Activated CD4-positive, alpha-beta T cell treated with anti-CD3 and anti-CD28 coated beads, Interleukin-2, amount 50 U/mL, for 48 hours (primary cell): ENCODE results near the gene PMIS2.

Experiments
- DNase-seq, 2 experiments: peaks; one replicate each; pipeline ENCODE4 v3.0.0-alpha.2; 2020

PMIS2 gene

DNA sequence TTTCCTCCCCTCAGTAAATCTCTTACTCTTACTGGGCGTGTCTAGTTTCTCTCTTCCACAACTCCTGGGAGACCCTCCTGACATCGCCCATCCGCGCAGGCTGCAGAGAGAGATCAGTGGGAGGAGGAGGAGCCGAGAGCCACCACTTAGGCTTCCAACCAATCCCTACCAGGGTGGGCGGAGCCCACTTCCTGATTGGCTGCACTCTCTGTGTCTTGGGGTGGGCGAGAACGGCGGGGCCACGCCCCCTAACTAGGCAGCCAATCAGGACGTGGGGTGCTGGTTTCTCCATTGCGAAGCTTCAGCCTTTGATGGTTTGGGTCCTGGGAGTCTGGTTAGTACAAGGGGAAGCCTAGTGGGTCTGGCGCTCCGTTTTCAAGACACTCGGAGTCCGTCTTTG lies at the start of gene PMIS2:
Gene PMIS2 (plus strand): TSS at position 326 of the 400 bp plus-strand sequence. CDS start 87 bp downstream, outside the sequence.
- DNase-seq: peak in 1 of 2 experiments; percentile 16

DNA sequence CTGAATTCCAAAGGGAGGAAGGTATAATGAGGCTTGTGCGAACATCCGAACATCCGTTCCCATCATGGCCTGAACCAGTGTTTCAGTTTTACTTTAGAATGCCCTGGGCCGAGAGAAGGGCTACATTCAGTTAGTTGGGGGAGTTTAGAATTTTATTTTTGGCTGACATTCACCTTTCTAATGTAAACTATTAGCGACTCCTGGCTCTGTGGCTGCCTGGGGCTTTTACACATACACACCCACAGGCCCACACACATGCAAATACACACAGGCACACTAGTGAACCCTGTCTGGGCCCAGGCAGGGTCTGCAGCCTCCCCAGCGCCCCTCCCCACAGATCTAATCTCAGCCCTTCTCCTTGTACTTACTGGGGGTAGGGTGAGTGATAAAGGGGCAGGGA lies 46.7 kb upstream of the PMIS2 start:
- no peak for DNase-seq

DNA sequence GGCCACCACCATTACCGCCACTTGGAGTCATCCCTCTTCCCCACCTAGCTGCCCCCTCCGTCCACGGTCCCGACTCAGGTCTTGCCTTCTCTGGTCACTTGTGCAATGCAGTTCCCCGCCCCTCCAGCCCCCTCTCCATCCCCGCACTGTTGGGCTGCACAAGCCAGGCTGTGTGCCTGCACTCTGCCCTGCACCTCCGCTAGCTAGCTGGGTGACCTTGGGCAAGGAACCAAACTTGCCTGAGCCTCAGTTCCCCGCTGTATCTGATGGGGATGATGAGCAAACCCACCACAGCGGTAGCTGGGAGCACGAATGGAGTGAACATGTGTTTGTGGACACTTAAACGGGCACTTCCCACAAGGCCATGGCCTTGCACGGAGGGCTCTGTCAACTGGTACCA lies 46.1 kb upstream of the PMIS2 start:
- DNase-seq: no peak

DNA sequence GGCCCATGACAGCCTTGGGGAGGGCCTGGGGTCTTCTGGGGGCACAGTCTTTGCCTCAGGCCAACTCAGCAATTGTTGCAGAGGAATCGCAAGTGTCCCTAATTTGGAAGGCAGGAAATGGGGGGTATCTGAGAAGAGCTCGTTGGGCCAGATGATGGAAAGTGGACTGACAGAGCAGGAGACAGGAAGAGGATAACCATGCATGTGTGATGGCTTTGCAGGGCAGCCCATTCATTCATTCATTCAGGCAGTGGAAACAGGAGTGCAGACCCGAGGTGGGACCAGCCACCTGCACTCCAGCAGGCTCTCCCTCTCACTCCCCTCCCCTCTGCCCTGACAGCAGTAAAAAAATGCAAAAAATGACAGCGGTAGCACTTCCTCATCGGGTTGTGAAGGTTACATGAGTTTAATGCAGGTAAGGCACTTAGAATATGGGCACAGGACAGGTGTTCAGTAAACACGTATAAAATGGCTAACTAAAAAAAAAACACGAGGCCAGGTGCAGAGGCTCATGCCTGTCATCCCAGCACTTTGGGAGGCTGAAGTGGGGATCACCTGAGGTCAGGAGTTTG lies 45.5 kb upstream of the PMIS2 start:
- DNase-seq: no peak

DNA sequence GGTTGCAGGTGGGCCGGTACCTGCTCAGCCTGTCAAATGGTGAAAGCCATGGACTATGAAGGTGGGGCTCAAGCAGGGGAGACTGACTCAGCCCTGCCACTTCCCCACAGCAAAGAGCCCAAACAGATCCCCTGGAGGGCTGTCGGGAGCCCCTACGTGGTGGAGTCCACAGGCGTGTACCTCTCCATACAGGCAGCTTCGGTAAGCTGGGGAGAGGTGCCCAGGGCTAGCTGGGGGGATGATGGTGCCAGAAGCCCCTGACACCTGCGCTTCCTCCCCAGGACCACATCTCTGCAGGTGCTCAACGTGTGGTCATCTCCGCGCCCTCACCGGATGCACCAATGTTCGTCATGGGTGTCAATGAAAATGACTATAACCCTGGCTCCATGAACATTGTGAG lies 43.8 kb upstream of the PMIS2 start:
- DNase-seq: no peak

DNA sequence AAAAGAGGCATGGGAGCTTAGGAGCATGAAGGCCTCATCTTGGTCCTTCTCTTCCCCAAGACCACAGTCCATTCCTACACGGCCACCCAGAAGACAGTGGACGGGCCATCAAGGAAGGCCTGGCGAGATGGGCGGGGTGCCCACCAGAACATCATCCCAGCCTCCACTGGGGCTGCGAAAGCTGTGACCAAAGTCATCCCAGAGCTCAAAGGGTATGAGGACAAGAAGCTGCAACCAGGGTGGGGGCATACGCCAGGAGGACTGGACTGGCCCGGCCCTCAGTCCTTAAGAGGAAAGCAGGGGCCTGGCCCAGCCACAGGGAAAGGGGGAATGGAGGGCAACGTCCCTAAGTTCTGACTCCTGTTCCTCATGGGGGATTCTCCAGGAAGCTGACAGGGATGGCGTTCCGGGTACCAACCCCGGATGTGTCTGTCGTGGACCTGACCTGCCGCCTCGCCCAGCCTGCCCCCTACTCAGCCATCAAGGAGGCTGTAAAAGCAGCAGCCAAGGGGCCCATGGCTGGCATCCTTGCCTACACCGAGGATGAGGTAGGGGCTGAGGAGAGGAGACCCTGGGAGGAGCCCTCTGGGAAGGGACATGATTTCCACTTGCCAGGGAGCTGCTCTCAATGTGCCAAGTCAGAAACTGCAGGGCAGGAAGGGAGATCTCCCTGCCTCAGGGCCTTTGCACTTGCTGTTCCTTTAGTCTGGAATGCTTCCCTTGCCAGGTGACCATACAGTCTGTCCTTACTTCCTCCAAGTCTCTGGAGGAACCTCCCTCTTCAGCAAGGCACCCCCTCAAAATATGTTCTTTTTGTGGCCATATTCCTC lies 42.5 kb upstream of the PMIS2 start:
- no peak for DNase-seq

DNA sequence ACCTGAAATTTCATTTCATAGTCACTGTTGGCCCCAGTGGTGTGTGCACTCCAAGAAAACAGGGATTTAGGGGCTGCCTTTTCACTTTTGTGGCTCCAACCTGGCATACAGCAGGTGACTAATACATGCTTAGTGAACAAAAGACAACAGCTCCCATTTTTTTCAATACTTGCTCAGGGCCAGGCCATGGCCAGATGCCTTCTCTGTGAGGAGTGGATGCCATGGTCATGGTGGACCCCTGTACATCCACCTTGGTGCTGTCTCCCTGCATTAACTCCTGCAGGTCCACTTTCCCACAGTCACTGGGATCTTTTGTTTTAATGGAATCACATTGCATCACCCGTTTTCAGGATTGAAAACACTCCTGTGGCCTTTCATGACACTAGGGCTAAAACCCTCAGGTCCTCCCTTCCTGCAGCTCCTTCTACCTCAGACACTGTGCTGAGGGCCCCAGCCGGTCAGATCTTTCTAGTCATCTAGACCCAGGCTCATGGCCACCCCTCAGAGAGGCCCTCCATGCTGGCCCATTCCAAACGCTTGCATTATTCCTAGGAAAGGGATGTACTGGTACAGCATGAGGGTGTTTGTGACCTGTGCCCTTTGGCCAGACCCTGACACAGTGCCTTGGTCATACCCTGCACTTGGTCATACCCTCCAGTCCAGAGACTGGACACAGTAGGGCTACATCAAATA lies 41.7 kb upstream of the PMIS2 start:
- DNase-seq: no peak

DNA sequence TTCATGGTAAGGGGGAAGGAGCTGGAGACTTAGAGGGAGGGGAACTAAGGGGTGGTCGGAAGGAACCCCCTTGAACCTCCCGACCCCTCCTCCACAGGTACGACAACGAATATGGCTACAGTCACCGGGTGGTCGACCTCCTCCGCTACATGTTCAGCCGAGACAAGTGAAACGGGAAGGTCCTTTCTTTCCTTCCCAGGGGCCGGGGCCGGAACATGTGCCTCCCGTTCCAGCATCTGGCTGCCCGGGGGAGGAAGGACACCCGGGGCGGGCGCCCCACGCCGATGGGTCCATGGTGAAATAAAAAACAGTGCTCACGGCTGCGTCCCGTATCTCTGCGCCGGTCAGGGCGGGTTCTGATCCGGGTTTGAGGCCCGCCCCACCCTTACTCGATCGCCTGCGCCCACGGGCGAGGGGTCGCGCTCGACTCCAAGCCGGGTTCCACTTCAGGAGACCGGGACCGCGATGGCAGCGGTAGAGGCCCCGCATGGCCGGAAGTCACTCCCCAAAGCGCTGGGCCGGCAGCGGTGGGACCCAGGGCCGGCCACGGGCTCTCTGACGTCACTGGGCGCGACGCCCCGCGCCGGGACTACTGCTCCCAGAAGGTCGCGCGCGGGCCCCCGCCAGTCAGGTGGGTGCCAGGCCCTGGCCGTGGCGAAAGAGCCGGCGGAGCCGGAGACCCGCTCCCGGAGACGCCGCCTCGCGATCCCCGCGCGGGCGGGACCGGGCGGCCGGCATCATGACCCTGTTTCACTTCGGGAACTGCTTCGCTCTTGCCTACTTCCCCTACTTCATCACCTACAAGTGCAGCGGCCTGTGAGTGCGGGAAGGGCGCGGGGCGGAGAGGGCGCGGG lies 40.7 kb upstream of the PMIS2 start, which contains the start of gene TMEM147:
Gene TMEM147 (plus strand): TSS at position 626 of the 854 bp plus-strand sequence. CDS start 114 bp downstream, at position 740.
- DNase-seq: peak; percentile 89 to 90

DNA sequence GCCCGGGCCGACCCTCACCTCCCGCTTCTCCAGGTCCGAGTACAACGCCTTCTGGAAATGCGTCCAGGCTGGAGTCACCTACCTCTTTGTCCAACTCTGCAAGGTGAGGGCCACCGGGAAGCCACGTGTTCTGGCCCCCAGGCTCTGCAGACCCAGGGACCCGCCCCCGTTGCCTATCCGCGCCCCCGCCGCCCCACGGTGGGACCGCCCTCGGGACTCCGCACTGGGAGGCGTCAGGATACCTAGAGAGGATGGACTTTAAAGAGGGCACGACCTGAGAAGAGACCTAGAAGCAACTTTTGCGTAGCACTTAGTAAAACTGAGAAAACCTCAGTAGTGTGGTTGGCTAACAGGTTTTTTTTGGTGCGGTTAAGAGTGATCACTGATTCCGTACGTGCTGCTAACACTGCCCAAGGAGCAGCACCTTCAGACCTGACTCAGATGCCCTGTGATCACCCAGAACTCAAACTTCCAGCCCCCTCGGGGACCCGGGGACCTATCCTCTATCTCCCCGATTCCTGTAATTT lies 40.1 kb upstream of the PMIS2 start:
- peak; percentile 77 to 82 for DNase-seq

DNA sequence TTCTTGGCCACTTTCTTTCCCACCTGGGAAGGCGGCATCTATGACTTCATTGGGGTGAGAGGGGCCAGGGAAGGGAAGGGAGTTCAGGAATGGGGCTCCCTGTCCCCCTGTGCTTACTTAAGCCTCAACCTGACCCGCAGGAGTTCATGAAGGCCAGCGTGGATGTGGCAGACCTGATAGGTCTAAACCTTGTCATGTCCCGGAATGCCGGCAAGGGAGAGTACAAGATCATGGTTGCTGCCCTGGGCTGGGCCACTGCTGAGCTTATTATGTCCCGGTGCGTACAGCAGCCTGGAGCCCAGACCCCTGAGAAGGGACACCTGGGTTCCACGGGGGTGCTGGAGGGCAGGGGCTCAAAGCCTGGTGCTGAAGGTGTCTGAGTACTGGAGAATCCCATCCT lies 39.4 kb upstream of the PMIS2 start:
- DNase-seq: no peak

DNA sequence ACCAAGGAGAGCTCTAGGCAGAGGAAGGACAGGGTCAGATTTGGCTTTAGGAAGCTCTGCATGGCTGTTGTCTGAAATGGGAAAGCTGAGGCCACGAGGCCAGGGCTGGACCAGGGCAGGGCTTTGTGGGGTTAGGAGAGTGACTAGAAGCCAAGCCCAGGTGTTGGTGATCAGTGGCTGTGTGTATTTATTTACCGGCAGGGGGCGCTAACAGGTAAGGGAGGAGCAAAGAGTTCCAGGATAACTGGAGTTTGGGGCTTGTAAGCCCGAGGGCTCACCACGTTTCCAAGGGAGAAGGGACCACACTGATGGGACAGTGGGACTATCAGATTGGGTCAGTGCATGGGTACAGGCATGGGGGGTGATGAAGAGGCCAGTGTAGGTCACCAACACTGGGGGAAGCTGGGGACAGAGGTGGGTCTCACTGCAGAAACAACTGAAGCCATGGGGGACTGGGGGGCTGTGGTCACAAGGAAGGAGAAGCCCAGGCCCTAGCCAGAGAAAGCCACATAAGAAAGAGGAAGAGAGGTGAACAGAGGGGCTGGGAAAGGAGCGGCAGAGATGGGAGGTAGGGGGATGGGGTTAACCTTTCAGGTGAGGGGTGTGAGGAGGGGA lies 36.7 kb upstream of the PMIS2 start:
- peak; percentile 44 to 60 for DNase-seq

DNA sequence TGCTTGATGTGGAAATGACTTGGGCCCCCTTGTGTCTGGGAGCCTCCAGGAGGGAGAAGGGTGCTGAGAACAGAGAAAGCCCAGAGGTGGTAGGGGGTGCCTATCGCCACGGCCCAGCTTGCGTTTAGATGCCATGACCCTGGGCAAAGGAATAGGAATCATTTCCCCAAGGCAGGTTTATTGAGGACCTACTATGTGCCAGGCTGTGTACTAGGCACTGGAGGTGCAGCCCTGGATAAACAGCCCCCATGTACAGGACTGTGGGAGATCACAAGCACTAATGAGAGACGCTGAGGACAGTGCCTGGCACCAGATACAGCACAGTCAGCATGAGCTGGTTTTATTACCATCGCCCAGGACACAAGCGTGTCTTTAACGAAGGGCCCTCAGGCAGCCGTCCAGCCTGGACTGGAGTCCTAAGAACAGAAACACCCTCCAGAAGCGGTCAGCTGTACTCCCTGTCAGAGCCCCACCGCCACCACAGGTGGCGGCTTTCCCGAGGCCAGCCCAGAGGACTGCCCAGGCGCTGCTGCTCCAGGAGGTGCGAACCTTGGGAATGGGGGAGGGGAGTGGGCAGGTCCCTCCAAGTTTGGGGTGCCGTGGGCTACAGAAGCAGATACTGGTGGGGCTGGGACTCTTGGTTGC lies 36.0 kb upstream of the PMIS2 start:
- DNase-seq: no peak

DNA sequence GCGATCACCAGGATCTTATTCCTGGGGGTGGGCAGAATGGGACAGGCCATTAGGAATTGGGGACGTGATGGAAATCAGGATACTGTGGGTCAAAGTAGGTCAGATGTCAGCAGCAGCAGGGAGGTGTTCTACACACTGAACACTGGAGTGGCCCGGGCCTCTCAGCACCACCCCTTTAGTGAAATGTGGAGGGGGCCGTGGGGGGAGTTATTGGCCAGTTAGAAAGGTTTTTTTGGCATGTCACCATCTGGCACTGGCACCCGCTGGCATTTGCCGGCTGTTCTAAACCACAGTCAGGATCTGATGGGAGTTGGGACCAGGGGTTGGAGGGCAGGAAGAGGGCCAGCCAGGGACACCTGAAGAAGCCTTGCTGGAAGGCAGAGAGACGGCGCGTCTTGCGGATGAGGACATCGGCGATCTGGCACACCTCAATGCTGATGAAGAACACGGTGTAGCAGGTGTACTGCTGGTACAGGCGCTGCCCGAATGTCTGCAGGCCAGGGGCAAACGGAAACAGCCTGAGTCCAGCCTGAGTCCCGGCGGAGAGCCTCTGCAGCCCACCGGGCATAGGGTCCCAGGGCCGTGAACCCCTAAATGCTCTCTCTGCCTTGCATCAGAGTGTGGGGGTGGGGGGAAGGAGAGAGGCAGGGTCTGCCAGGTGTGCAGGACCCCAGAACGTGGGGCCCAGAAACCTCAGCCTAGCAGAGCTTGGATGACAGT lies 34.7 kb upstream of the PMIS2 start:
- DNase-seq: no peak

DNA sequence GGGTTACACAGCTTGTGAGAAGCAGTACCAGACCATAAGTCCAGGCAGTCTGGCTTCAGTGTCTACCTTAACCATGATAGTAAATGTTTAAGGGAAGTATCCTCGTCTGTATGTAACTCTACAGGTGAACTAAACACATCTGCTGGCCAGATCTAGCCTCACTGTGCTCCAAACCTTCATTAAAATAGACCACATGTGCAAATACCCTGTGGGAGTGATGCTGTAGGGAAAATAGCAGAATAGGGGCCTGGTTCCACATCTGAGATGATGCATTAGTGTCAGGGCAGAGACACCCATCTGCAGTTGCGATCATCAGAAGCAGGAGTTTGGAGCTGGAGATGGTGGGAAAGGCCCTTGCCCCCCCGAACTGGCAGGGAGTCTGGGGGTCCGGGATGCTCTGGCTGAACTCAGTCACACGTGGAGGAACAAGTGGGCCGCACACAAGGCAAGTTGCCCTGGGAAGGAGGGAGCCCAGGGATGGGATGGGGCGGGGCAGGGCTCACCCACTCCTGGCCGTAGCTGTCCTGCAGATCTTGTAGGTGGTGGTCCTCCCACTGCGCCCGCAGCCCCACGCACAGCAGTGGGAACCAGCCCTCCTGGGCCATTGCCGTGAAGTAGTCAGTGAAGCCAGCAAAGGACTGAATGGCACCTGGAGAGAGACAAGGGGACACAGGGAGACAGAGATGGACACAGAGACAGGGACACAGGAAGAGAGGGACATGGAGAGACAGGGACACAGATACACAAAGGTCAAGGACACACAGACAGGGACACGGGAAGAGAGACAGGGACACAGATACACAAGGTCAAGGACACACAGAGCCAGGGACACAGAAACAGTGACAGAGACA lies 33.2 kb upstream of the PMIS2 start:
- DNase-seq: no peak

DNA sequence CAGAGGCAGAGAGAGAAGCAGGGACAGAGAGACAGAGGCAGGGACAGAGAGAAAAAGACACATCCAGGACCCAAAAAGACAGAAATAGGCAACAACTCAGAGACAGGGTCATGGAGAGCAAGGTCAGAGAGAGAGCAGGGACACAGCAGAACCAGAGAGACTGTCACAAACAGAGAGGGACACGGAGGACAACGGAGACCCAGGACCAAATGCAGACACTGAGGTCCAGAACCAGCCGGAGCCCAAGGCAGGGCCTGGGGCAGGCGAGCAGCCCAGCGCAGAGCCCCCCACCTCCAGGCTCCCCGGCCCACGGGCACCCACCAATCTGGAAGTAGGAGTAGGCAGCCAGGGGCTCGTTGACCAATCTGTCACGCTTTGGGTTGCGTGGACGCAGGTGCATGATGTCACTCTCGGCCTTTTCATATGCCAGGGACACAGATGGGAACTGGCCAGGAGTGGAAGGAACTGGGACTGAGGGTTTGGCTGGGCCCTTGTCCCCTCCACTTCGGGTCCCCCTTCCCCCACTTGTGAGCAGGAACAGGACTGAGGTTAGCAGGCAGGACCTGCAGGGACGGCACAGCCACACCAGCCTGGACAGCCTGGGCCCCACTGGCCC lies 32.5 kb upstream of the PMIS2 start:
- DNase-seq: no peak

DNA sequence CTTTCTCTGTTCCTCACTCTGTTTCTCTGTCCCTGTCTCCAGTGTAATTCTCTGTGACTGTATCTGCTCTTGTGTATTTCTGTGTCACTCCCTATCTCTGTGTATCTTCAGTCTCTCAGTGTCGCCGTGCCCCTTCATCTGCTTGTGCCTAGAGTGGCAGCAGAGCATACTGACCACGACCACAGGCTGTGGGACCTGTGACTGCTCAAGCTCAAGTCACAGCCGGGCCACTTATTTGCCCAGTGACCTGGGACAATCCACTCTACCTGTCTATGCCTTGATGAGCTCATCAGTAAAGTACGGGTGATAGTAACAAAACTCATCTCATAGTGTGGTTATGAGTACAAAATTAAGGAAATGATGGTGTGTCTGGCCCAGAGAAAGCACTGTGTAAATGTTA lies 31.9 kb upstream of the PMIS2 start:
- no peak for DNase-seq

DNA sequence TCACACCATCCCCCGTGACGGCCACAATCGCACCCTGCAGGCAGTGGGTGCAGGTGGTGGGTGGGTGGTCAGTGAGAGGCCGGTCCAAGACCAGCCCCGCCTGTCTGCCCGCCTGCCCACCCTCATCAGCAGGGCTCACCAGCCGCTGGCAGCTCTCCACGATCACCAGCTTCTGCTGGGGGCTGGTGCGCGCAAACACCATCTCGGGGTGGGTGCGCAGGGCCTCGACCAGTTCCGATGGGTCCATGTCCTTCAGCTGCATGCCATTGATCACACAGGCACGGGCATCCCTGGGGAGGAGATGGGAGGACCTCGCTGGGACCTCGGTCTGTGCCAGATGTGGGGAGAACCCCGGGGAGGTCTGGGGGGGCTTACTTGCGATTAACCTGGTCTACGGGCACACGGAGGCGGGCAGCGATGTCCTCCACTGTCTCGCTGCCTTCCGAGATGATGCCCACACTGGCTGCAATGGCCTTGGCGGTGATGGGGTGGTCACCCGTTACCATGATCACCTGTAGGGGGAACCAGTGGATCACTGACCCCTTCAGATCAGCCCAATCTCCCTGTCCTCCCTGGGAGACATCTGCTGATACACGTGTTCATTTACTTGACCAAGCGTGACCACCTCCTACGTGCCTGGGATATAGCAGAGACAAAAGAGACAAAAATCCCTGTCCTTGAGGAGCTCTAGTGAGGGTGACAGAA lies 30.5 kb upstream of the PMIS2 start:
- DNase-seq: no peak

DNA sequence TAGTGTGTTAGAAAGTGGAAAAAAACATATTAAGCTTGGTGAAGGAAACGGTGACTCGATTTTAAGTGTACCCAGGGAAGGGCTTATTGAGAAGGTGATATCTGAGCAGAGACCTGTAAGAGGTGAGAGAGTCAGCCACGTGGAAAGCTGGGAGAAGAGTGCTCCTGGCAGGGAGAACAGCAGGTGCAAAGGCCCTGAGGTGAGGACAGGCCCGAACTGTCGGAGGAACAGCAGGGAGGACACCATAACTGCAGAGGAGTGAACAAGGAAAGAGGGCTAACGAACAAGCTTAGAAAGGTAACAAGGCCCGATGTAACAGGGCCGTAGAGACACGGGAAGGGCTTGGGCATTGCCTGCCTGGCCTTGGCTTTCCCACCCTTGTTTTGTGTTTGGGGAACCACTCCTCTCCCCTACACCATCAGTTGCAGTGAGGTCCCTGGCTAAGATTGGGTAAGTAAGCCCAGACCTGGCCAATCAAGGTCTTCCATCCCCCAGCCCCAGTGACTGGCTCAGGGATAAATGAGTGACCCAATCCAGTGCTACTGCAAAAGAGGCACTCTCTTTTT lies 29.9 kb upstream of the PMIS2 start:
- DNase-seq: no peak
